Omental fat pad (tissue), 4 donors: ENCODE measurements around the gene ORM2. TPM values are rescaled to one million over a fixed set of nuclear protein-coding genes. Genes with fewer than 3 reads are reported as not detected.

Experiments
- ATAC-seq: fragments of 150-250 bp; one replicate; pipeline ENCODE4 v1.9.1; 2016; ENCODE audit warnings: mild to moderate bottlenecking, moderate library complexity; ENCODE audit not compliant: low FRiP score
- DNase-seq: peaks from one replicate; pipeline ENCODE4 v3.0.0-alpha.2; 2019; ENCODE audit warnings: low spot score
- CTCF ChIP-seq, 3 donors: fragments of 450-650 bp; IDR thresholded peaks; one replicate each; pipeline ENCODE4 v1.5.1; 2016 to 2017; ENCODE audit warnings: antibody characterized with exemption in 3 of 3, mild to moderate bottlenecking in 3 of 3, moderate library complexity in 2 of 3
- total RNA-seq, 4 donors: library from RNA; depleted of rRNA; stranded (reverse); fragments of >200 nt; gene quantifications; one replicate each; pipeline ENCODE4 v1.1.0, GENCODE V29; 2016

The ORM2 gene
- total RNA-seq, 4 donors from 2014 or later: 1.6 TPM; not detected in 3

- DNase-seq: no peak
- ATAC-seq: no peak
- TF ChIP-seq CTCF (IDR thresholded peaks at IDR 0.05): no peak
Observed at GRCh38 chr9:114296338-114296737, 33.3 kb upstream of the ORM2 start.

DNA sequence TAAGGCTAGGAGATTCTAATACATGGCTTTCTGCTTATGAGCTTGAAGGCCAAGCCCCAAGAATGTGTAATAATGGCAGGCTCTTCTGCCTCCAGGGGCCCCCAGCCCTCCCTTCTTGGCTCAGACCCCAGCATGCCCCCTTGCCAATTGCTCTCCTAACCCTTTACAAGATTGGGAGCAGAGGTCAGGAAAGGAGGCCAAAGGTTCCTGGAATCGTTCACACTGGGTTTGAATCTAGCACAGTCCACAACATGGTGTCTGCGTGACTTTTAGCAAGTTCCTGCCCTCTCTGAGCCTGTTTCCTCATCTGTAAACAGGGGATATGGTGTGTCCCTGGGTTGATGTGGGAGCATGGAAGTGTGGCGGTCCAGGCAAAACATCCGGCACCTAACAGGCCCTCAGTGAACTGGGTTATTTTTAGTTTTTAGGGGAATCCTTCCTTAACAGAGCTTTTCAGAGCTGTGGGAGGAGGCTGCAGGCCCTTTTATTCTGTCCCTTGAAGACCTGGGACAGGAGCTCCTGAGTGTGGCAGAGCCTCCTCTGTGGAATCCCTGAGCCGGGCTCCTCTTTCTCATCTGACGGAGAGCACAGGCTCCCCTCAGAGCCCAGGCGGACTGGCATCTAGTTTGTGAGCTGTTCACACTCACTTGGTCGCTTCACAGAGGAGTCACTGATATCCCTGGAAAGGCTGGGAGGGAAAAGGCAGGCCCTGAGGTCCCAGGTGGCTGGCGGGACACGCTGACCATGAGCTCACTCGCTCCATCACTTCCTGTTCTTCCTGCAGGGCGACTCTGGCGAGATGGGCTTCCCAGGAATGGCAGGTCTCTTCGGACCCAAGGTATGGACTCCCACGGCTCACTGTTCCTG, 30.1 kb upstream of the ORM2 start:
- no peak for TF ChIP-seq CTCF (IDR thresholded peaks at IDR 0.05)
- DNase-seq (no peak), ATAC-seq (no peak)

GRCh38 chr9:114300153-114300845, 29.4 kb upstream of the ORM2 start:
- ATAC-seq (no peak), DNase-seq (no peak)
- no peak for TF ChIP-seq CTCF (IDR thresholded peaks at IDR 0.05)

DNA sequence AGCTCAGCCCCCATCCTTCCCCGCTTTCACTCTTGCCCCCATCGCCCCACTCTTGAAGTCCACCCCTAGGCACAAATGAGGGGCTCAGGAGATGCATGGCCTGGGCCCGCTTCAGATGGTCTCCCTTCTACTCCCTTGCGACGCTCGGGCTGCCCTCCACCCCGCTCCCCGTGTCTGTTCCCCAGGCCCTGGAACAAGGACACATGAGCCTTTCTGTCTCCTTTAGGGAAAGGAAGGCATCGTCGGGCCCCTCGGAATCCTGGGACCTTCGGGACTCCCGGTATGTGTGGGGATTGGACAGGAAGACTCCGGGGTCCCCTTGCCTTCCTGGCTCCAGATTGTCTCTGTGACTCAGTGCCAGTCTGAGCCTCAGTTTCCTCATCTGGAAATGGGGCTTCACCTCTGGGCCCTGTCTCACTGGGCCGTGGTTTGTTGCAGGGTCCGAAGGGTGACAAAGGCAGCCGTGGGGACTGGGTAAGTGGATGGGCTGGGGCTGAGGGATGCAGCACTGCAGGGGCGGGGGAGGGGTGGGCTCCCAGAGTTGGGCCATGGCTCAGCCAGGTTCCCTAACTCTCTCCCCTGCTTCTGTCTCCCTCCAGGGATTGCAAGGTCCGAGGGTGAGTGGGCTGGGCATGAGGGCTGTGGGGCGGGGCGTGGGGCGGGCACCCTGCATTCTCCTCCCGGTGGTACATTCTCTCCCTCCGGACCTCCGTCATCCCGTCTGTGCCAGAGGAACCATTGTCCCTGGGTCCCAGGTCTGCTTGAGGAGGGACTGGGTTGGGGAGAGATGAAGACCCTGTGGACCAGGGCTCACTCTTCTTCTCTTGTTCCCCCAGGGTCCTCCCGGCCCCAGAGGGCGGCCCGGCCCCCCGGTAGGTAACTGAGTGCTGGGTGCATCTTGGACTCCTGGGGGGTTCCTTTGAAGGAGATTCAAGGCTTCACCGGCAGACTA, 28.5 kb upstream of the ORM2 start:
- no peak for TF ChIP-seq CTCF (IDR thresholded peaks at IDR 0.05)
- DNase-seq (no peak), ATAC-seq (no peak)

DNA sequence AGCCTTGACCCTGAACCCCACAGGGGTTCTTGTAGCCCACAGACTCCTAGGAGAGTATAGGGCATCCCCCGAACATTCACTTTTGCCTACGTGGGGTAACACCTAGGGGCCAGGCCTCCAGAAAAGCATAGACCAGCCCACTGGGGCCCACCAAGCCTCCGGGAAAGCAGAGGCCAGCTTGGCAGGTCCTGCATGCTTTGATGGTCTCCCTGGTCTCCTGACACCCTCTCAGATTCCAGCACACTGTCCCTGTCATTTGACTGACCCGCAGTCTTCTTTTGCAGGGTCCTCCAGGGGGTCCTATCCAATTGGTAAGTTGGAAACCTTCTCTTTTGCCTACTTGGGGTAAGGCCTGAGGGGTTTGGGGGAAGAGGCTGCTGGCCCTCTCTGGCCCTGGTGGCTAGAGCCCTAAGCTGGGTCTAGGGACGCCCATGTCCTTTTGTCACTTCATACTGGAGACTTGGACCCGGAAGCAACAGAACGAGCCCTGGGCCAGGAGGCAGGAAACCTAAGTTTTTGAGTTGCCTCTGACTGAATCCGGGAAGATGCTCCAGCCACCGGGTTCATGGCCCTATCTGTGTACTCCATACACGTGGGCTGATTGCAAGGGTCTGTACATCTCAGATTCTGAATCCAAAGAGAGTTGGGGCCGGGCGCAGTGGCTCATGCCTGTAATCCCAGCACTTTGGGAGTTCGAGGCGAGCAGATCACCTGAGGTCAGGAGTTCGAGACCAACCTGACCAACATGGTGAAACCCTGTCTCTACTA, 27.7 kb upstream of the ORM2 start:
- ATAC-seq (no peak), DNase-seq (no peak)
- TF ChIP-seq CTCF (IDR thresholded peaks at IDR 0.05): no peak

GRCh38 chr9:114302727-114303126, 26.9 kb upstream of the ORM2 start:
- no peak for DNase-seq
- ATAC-seq: no peak
- no peak for TF ChIP-seq CTCF (IDR thresholded peaks at IDR 0.05)
